H9 (cell line): ENCODE data around the gene YEATS2. TPM values are rescaled to one million over a fixed set of nuclear protein-coding genes. Genes with fewer than 3 reads are reported as not detected.

Experiments used
- DNase-seq: peaks from one replicate; pipeline ENCODE4 v3.0.0-alpha.2; 2017
- H2AFZ ChIP-seq: one replicate; pipeline ENCODE4 v1.6.1; 2013; ENCODE audit warnings: mild to moderate bottlenecking, low read length, control low read depth, moderate library complexity
- H2AK5ac ChIP-seq: 2 replicates; pipeline ENCODE4 v1.6.1; 2013; ENCODE audit warnings: low read length, control low read depth, mixed read lengths; ENCODE audit not compliant: insufficient read length
- H2BK120ac ChIP-seq: one replicate; pipeline ENCODE4 v1.6.1; 2013; ENCODE audit warnings: low read depth, mild to moderate bottlenecking, low read length, control low read depth, inconsistent platforms; ENCODE audit not compliant: poor library complexity, severe bottlenecking
- H2BK12ac ChIP-seq: 2 replicates; pipeline ENCODE4 v1.6.1; 2013; ENCODE audit warnings: low read length, control low read depth, mixed read lengths, low read depth; ENCODE audit not compliant: insufficient read length
- H2BK15ac ChIP-seq: 2 replicates; pipeline ENCODE4 v1.6.1; 2013; ENCODE audit warnings: low read depth, low read length, control low read depth
- H2BK20ac ChIP-seq: one replicate; pipeline ENCODE4 v1.6.1; 2013; ENCODE audit warnings: low read depth, mild to moderate bottlenecking, low read length, control low read depth, inconsistent platforms; ENCODE audit not compliant: poor library complexity, severe bottlenecking
- H2BK5ac ChIP-seq: 2 replicates; pipeline ENCODE4 v1.6.1; 2013; ENCODE audit warnings: low read length, control low read depth, mixed read lengths; ENCODE audit not compliant: insufficient read length
- H3K14ac ChIP-seq: 2 replicates; pipeline ENCODE4 v1.6.1; 2013; ENCODE audit warnings: low read length, control low read depth; ENCODE audit not compliant: insufficient read depth
- H3K18ac ChIP-seq: 2 replicates; pipeline ENCODE4 v1.6.1; 2013; ENCODE audit warnings: low read depth, mild to moderate bottlenecking, mixed read lengths, low read length, control low read depth; ENCODE audit not compliant: insufficient read length
- H3K23ac ChIP-seq: 2 replicates; pipeline ENCODE4 v1.6.1; 2013; ENCODE audit warnings: low read length, control low read depth, mixed read lengths, low read depth; ENCODE audit not compliant: insufficient read length
- H3K23me2 ChIP-seq: 2 replicates; pipeline ENCODE4 v1.6.1; 2013; ENCODE audit warnings: low read depth, mild to moderate bottlenecking, mixed read lengths, low read length, control low read depth; ENCODE audit not compliant: insufficient read length, poor library complexity, severe bottlenecking
- H3K27ac ChIP-seq: 2 replicates; pipeline ENCODE4 v1.5.1; 2013; ENCODE audit warnings: low read length, control low read depth, mixed read lengths, low read depth; ENCODE audit not compliant: insufficient read length
- H3K27me3 ChIP-seq: 2 replicates; pipeline ENCODE4 v1.6.1; 2013; ENCODE audit warnings: low read length, control low read depth, inconsistent platforms; ENCODE audit not compliant: insufficient read depth
- H3K4ac ChIP-seq: 2 replicates; pipeline ENCODE4 v1.6.1; 2013; ENCODE audit warnings: low read depth, mild to moderate bottlenecking, control low read depth, inconsistent platforms, low read length, moderate library complexity
- H3K4me1 ChIP-seq: 2 replicates; pipeline ENCODE4 v1.6.1; 2013; ENCODE audit warnings: low read length, control low read depth, inconsistent platforms; ENCODE audit not compliant: insufficient read depth
- H3K4me2 ChIP-seq: 2 replicates; pipeline ENCODE4 v1.6.1; 2013; ENCODE audit warnings: low read length, control low read depth, mixed read lengths; ENCODE audit not compliant: insufficient read length, insufficient read depth
- H3K56ac ChIP-seq: 2 replicates; pipeline ENCODE4 v1.6.1; 2013; ENCODE audit warnings: low read depth, mild to moderate bottlenecking, mixed read lengths, low read length, control low read depth; ENCODE audit not compliant: insufficient read length
- H3K79me1 ChIP-seq: 2 replicates; pipeline ENCODE4 v1.6.1; 2013; ENCODE audit warnings: low read depth, mild to moderate bottlenecking, moderate library complexity, low read length, control low read depth, inconsistent platforms; ENCODE audit not compliant: insufficient read depth, poor library complexity, severe bottlenecking
- H3K79me2 ChIP-seq: 2 replicates; pipeline ENCODE4 v1.6.1; 2013; ENCODE audit warnings: low read length, control low read depth, inconsistent platforms; ENCODE audit not compliant: insufficient read depth
- H3K9ac ChIP-seq: 2 replicates; pipeline ENCODE4 v1.6.1; 2013; ENCODE audit warnings: low read length, control low read depth, mixed read lengths; ENCODE audit not compliant: insufficient read length; ENCODE audit errors: extremely low read depth
- H3K9me3 ChIP-seq: one replicate; pipeline ENCODE4 v1.6.1; 2013; ENCODE audit warnings: low read depth, low read length, inconsistent platforms; ENCODE audit not compliant: control insufficient read depth
- H3T11ph ChIP-seq: one replicate; pipeline ENCODE4 v1.6.1; 2013; ENCODE audit warnings: mild to moderate bottlenecking, low read length, control low read depth, inconsistent platforms
- H4K20me1 ChIP-seq: one replicate; pipeline ENCODE4 v1.6.1; 2013; ENCODE audit not compliant: control insufficient read depth, insufficient read length, insufficient read depth
- H4K5ac ChIP-seq: 2 replicates; pipeline ENCODE4 v1.6.1; 2013; ENCODE audit warnings: low read depth, mild to moderate bottlenecking, mixed read lengths, low read length, control low read depth; ENCODE audit not compliant: insufficient read length
- H4K8ac ChIP-seq: replicated peaks from 2 replicates; pipeline ENCODE4 v1.6.1; 2013; ENCODE audit warnings: low read length, control low read depth, mixed read lengths, low read depth; ENCODE audit not compliant: insufficient read length
- H4K91ac ChIP-seq: 2 replicates; pipeline ENCODE4 v1.6.1; 2013; ENCODE audit warnings: low read depth, mild to moderate bottlenecking, moderate library complexity, mixed read lengths, low read length, control low read depth; ENCODE audit not compliant: insufficient read length
- H3K27ac Mint-ChIP-seq, 3 experiments: 2 replicates in 2 of 3; 3 replicates in 1 of 3; pipeline ENCODE4 v1.8.0; 2020 to 2021; ENCODE audit warnings: mixed read lengths in 3 of 3, mild to moderate bottlenecking in 1 of 3, moderate library complexity in 1 of 3
- H3K27me3 Mint-ChIP-seq: 2 replicates; pipeline ENCODE4 v1.8.0; 2021; ENCODE audit warnings: low read depth, mild to moderate bottlenecking, moderate library complexity, mixed read lengths
- H3K36me3 Mint-ChIP-seq, 3 experiments: 2 replicates in 2 of 3; 3 replicates in 1 of 3; pipeline ENCODE4 v1.8.0; 2020 to 2021; ENCODE audit warnings: low read depth in 3 of 3, mixed read lengths in 3 of 3; ENCODE audit not compliant: insufficient read depth in 1 of 3
- H3K4me1 Mint-ChIP-seq, 2 experiments: 2 replicates each; pipeline ENCODE4 v1.8.0; 2020; ENCODE audit warnings: mixed read lengths in 2 of 2
- H3K4me3 Mint-ChIP-seq, 2 experiments: 2 replicates in 1 of 2; 3 replicates in 1 of 2; pipeline ENCODE4 v1.8.0; 2020 to 2021; ENCODE audit warnings: mild to moderate bottlenecking in 2 of 2, mixed read lengths in 2 of 2, moderate library complexity in 1 of 2
- H3K9me3 Mint-ChIP-seq, 2 experiments: 2 replicates in 1 of 2; 3 replicates in 1 of 2; pipeline ENCODE4 v1.8.0; 2020; ENCODE audit warnings: mild to moderate bottlenecking in 2 of 2, mixed read lengths in 2 of 2, moderate library complexity in 1 of 2
- CTCF ChIP-seq: fragments of 200-600 bp; sonication (generic); conservative IDR thresholded peaks from 3 replicates; pipeline ENCODE4 v1.8.0; 2021; ENCODE audit warnings: antibody characterized with exemption, mild to moderate bottlenecking
- WGBS: extraction: QIAGEN DNeasy Blood & Tissue Kit; methylation state at CpG from one replicate; pipeline ENCODE4 v1.1.7; 2013; ENCODE audit warnings: missing lambda C conversion rate, low lambda C conversion rate, mixed read lengths; ENCODE audit not compliant: insufficient read length; ENCODE audit errors: extremely low coverage; 5-methylcytosine and 5-hydroxymethylcytosine counted together
- total RNA-seq: library from RNA; stranded (reverse); gene quantifications from 2 replicates; pipeline ENCODE4 v1.2.1, GENCODE V29; 2021

Gene YEATS2
- total RNA-seq, 1 experiment from 2014 or later, result 40.3 TPM

- no peak overlapping the region for H2BK5ac ChIP-seq
- H3K9ac ChIP-seq, result no peak overlapping the region
Observed at GRCh38 chr3:183818041-183818620, 120.5 kb downstream of the YEATS2 start.

More at GRCh38 chr3:183818041-183818620, 120.5 kb downstream of the YEATS2 start:
- H3K23ac ChIP-seq, result no peak overlapping the region
- no peaks in the 10 kb centered on the region for H3K9me3 ChIP-seq
- no peak overlapping the region for H3K56ac ChIP-seq
- no peak overlapping the region for H2BK120ac ChIP-seq
- H3K23me2 ChIP-seq, result no peaks in the 10 kb centered on the region
- H4K8ac ChIP-seq, result no peak overlapping the region
- no peaks in the 10 kb centered on the region for H4K20me1 ChIP-seq
- H2AFZ ChIP-seq, result no peak overlapping the region
- Mint-ChIP-seq H3K27ac (peak overlapping the region in 1 of 3 experiments; percentile 79; a peak in 1 of 7 replicates), H3K4me3 (no peak overlapping the region), H3K4me1 (peaks cover 4 to 9% of the 10 kb centered on the region in 2 experiments), H3K9me3 (no peaks in the 10 kb centered on the region), H3K36me3 (peaks cover 0 to 28% (median 19%) of the 10 kb centered on the region in 3 experiments; a peak in 6 of 7 replicates), H3K27me3 (no peaks in the 10 kb centered on the region; the same call in none of the 2 replicates)
- H4K5ac ChIP-seq, result no peak overlapping the region
- no peak overlapping the region for H3T11ph ChIP-seq
- H3K4ac ChIP-seq, result no peak overlapping the region
- no CpG with 5 or more reads among the region's 14 CpGs for WGBS
- no peaks in the 10 kb centered on the region for H3K4me1 ChIP-seq
- no peaks in the 10 kb centered on the region for H3K27me3 ChIP-seq
- H3K79me2 ChIP-seq, result no peaks in the 10 kb centered on the region
- no peaks in the 10 kb centered on the region for H3K79me1 ChIP-seq
- H2AK5ac ChIP-seq, result no peak overlapping the region
- no peak overlapping the region for H2BK15ac ChIP-seq
- H3K27ac ChIP-seq, result no peak overlapping the region
- H2BK12ac ChIP-seq, result no peak overlapping the region
- no peak overlapping the region for H3K18ac ChIP-seq
- no peak for DNase-seq
- no peak overlapping the region; the same call in 1 of the 2 replicates for H3K14ac ChIP-seq
- H3K4me2 ChIP-seq, result no peak overlapping the region
- no peak overlapping the region for H2BK20ac ChIP-seq
- H4K91ac ChIP-seq, result no peak overlapping the region
- TF ChIP-seq CTCF, result no peak
